HFF-Myc (cell line): ENCODE data around the gene CRNKL1.

Experiments
- DNase-seq: peaks from one replicate; pipeline ENCODE4 v3.0.0-alpha.2; 2011; ENCODE audit warnings: low read depth; ENCODE audit errors: extremely low read depth
- H3K4me3 ChIP-seq: replicated peaks from 2 replicates; pipeline ENCODE4 v1.5.1; 2011; ENCODE audit warnings: low read depth, mild to moderate bottlenecking, control low read depth, low read length
- CTCF ChIP-seq: IDR thresholded peaks from 2 replicates; pipeline ENCODE4 v1.5.1; 2012; ENCODE audit warnings: mild to moderate bottlenecking, low read depth, low read length, control low read depth; ENCODE audit errors: missing control alignments

The CRNKL1 gene

GRCh38 chr20:20036756-20037155, 15.5 kb downstream of the CRNKL1 start:
- no peak for TF ChIP-seq CTCF
- no peak overlapping the region for H3K4me3 ChIP-seq
- DNase-seq = no peak

DNA sequence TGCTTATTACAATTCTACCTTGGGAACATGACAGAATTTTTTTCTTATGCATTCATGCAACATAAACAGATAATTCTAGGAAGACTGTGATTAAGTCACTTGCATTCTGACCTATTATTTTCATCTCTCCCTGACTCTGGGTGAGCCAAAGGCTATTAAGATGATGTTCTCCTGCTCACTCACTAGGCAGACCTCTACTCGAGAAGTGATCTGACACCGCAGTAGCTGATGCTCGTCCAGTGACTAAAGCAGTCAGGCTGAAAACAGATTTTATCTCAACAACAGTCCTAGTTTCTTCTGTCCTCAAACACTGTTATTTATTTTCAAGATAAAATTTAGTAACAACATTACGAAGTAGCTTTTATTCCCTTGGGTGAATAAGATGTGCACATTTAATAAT, 17.8 kb downstream of the CRNKL1 start:
- H3K4me3 ChIP-seq = no peak overlapping the region
- no peak for TF ChIP-seq CTCF

GRCh38 chr20:20031790-20032189, 20.5 kb downstream of the CRNKL1 start:
- DNase-seq = no peak
- no peak for TF ChIP-seq CTCF
- no peak overlapping the region for H3K4me3 ChIP-seq

More for the DNA sequence above, 17.8 kb downstream of the CRNKL1 start:
- no peak for DNase-seq

DNA sequence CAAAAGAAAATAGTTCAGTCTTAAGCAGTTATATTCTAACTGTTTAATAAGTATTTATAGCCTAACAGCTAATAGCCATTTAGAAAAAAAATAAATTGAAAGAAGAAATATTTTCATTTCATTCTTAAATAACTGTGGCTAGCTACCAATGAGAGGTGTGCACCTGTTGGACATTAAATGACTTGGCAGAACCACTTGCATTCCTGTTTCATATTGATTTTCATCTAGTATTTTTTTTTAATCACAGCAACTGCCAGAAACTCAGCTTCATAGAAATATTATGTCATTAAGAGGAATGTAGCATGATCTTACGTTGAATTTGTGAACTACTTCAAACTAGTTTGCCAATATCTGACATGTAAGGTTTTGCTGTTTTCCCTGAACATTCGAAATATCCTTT, 25.0 kb downstream of the CRNKL1 start:
- TF ChIP-seq CTCF = no peak
- no peak overlapping the region for H3K4me3 ChIP-seq
- DNase-seq = no peak

- no peak for TF ChIP-seq CTCF
- no peak for DNase-seq
- no peak overlapping the region for H3K4me3 ChIP-seq
Observed at GRCh38 chr20:20024942-20025341, 27.3 kb downstream of the CRNKL1 start.

GRCh38 chr20:20023395-20023794, 28.9 kb downstream of the CRNKL1 start:
- TF ChIP-seq CTCF = no peak
- H3K4me3 ChIP-seq = no peak overlapping the region
- DNase-seq = no peak

DNA sequence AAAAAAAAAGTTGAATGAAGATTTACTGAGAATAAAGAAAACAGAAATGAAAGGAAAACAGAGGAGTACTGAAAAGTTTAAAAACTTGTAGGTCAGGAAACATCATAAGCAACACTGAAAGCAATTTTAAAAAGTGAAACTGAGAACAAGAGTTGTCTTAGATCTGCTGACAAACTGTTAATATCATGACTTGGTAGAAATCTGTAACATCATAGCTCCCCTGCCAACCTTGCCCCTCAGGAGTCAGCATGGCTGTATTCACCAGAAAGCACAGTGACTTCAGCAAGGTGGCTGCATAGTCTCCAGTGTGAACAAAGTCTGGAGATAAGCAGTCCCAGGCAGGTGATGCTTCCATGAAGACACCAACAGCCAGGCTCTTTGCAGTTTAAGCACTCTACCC, 29.8 kb downstream of the CRNKL1 start:
- H3K4me3 ChIP-seq = no peak overlapping the region
- no peak for TF ChIP-seq CTCF
- DNase-seq = no peak
